ENCODE data around the gene LKAAEAR1. TPM values are rescaled to one million over a fixed set of nuclear protein-coding genes. Genes with fewer than 3 reads are reported as not detected.

The LKAAEAR1 gene
- total RNA-seq, 1 donor: 0.72 TPM

- no peak overlapping the region for H3K4me2 ChIP-seq (ENCODE audit: insufficient read depth, low read length)
- H3K36me3 ChIP-seq (ENCODE audit: insufficient read depth, low read length): no peaks in the 10 kb centered on the region
- DNase-seq (ENCODE audit: insufficient read length, low spot score, missing footprints): peak; percentile 92
- H2AFZ ChIP-seq (ENCODE audit: low read length): no peak overlapping the region
- no peak overlapping the region for H3K4me3 ChIP-seq (ENCODE audit: insufficient read depth, low read length)
- H3K9me3 ChIP-seq (ENCODE audit: low read depth, low read length): no peaks in the 10 kb centered on the region
- H3K4me1 ChIP-seq (ENCODE audit: insufficient read depth, low read length): no peaks in the 10 kb centered on the region
- no peaks in the 10 kb centered on the region for H4K20me1 ChIP-seq (ENCODE audit: insufficient read depth, low read length)
- H3K27me3 ChIP-seq (ENCODE audit: insufficient read depth, low read length): peaks cover 24% of the 10 kb centered on the region
- H3K27ac ChIP-seq (ENCODE audit: low read depth, low read length): no peak overlapping the region
- H3K79me2 ChIP-seq (ENCODE audit: insufficient read depth, low read length): no peaks in the 10 kb centered on the region
- TF ChIP-seq, protein P1, sequence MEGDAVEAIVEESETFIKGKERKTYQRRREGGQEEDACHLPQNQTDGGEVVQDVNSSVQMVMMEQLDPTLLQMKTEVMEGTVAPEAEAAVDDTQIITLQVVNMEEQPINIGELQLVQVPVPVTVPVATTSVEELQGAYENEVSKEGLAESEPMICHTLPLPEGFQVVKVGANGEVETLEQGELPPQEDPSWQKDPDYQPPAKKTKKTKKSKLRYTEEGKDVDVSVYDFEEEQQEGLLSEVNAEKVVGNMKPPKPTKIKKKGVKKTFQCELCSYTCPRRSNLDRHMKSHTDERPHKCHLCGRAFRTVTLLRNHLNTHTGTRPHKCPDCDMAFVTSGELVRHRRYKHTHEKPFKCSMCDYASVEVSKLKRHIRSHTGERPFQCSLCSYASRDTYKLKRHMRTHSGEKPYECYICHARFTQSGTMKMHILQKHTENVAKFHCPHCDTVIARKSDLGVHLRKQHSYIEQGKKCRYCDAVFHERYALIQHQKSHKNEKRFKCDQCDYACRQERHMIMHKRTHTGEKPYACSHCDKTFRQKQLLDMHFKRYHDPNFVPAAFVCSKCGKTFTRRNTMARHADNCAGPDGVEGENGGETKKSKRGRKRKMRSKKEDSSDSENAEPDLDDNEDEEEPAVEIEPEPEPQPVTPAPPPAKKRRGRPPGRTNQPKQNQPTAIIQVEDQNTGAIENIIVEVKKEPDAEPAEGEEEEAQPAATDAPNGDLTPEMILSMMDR (IDR thresholded peaks at IDR 0.05; ENCODE audit: extremely low read depth, low read depth, low read length): no peak
Observed at GRCh38 chr20:64048402-64049044, 35.7 kb downstream of the LKAAEAR1 start.

GRCh38 chr20:64047968-64048401, 36.2 kb downstream of the LKAAEAR1 start:
- no peak overlapping the region for H3K4me3 ChIP-seq (ENCODE audit: insufficient read depth, low read length)
- peak; percentile 82 for DNase-seq (ENCODE audit: insufficient read length, low spot score, missing footprints)
- H3K9me3 ChIP-seq (ENCODE audit: low read depth, low read length): no peaks in the 10 kb centered on the region
- H3K27me3 ChIP-seq (ENCODE audit: insufficient read depth, low read length): peaks cover 24% of the 10 kb centered on the region
- H3K27ac ChIP-seq (ENCODE audit: low read depth, low read length): no peak overlapping the region
- no peaks in the 10 kb centered on the region for H3K79me2 ChIP-seq (ENCODE audit: insufficient read depth, low read length)
- H4K20me1 ChIP-seq (ENCODE audit: insufficient read depth, low read length): no peaks in the 10 kb centered on the region
- H3K4me2 ChIP-seq (ENCODE audit: insufficient read depth, low read length): no peak overlapping the region
- H2AFZ ChIP-seq (ENCODE audit: low read length): no peak overlapping the region
- H3K36me3 ChIP-seq (ENCODE audit: insufficient read depth, low read length): no peaks in the 10 kb centered on the region
- H3K4me1 ChIP-seq (ENCODE audit: insufficient read depth, low read length): no peaks in the 10 kb centered on the region
- TF ChIP-seq, protein P1 (IDR thresholded peaks at IDR 0.05; ENCODE audit: extremely low read depth, low read depth, low read length): no peak

GRCh38 chr20:64047046-64047389, 37.2 kb downstream of the LKAAEAR1 start:
- H2AFZ ChIP-seq (ENCODE audit: low read length): no peak overlapping the region
- H3K27me3 ChIP-seq (ENCODE audit: insufficient read depth, low read length): peaks cover 29% of the 10 kb centered on the region
- H3K4me3 ChIP-seq (ENCODE audit: insufficient read depth, low read length): no peak overlapping the region
- H3K27ac ChIP-seq (ENCODE audit: low read depth, low read length): no peak overlapping the region
- H3K4me2 ChIP-seq (ENCODE audit: insufficient read depth, low read length): no peak overlapping the region
- TF ChIP-seq, protein P1 (IDR thresholded peaks at IDR 0.05; ENCODE audit: extremely low read depth, low read depth, low read length): no peak
- no peaks in the 10 kb centered on the region for H3K36me3 ChIP-seq (ENCODE audit: insufficient read depth, low read length)
- no peaks in the 10 kb centered on the region for H3K9me3 ChIP-seq (ENCODE audit: low read depth, low read length)
- H3K4me1 ChIP-seq (ENCODE audit: insufficient read depth, low read length): no peaks in the 10 kb centered on the region
- no peaks in the 10 kb centered on the region for H3K79me2 ChIP-seq (ENCODE audit: insufficient read depth, low read length)
- peak; percentile 87 for DNase-seq (ENCODE audit: insufficient read length, low spot score, missing footprints)
- H4K20me1 ChIP-seq (ENCODE audit: insufficient read depth, low read length): no peaks in the 10 kb centered on the region

DNA sequence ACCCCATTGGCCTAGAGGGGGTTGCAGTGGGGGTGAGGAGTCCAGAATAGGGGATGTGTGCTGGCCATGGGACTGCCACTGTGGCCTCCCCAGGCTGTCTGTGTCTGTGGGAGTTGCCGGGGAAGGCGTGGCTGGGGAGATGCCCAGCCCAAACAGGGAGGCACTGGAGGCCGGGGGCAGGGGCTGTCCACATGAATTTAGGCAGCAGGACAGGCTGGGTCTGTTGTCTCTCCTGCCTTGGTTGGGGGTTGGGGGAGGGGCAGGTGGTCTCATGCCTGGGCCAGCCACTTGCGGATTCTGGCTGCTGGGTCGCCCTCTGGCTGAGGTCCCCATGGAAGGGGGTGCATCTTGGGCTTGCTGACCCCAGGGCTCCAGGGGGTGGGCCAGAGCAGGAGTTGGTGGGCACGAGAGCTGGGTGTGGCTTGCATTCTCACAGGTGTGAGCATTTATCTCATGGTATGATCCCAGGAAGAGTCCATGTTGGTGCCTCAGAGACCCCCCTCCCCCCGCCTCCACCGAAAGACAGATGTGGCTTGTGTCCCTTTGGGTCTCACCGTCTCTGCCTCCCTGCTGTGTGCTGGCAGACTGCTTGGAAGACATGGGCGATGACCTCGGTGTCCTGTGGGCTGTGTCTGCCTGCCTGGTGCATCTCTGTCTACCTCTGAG, 38.7 kb downstream of the LKAAEAR1 start:
- H3K9me3 ChIP-seq (ENCODE audit: low read depth, low read length): no peaks in the 10 kb centered on the region
- no peak overlapping the region for H3K27ac ChIP-seq (ENCODE audit: low read depth, low read length)
- TF ChIP-seq, protein P1 (IDR thresholded peaks at IDR 0.05; ENCODE audit: extremely low read depth, low read depth, low read length): no peak
- no peak for DNase-seq (ENCODE audit: insufficient read length, low spot score, missing footprints)
- H4K20me1 ChIP-seq (ENCODE audit: insufficient read depth, low read length): no peaks in the 10 kb centered on the region
- no peaks in the 10 kb centered on the region for H3K36me3 ChIP-seq (ENCODE audit: insufficient read depth, low read length)
- no peaks in the 10 kb centered on the region for H3K79me2 ChIP-seq (ENCODE audit: insufficient read depth, low read length)
- no peak overlapping the region for H2AFZ ChIP-seq (ENCODE audit: low read length)
- H3K4me3 ChIP-seq (ENCODE audit: insufficient read depth, low read length): no peak overlapping the region
- no peaks in the 10 kb centered on the region for H3K4me1 ChIP-seq (ENCODE audit: insufficient read depth, low read length)
- H3K4me2 ChIP-seq (ENCODE audit: insufficient read depth, low read length): no peak overlapping the region
- H3K27me3 ChIP-seq (ENCODE audit: insufficient read depth, low read length): peaks cover 42% of the 10 kb centered on the region

Measured in osteoblast (primary cell).